Dedifferentiated amniotic fluid mesenchymal stem cell (primary cell): Measurements from ENCODE around the gene GNPTAB.
"Not testable (repeated sequence)": the region's sequence is repeated elsewhere in the genome, so short reads cannot be mapped to it uniquely, and the experiment has no call there.

ENCODE experiments used
- DNase-seq: peaks from one replicate; pipeline ENCODE4 v3.0.0-alpha.2; 2016; ENCODE audit errors: extremely low spot score

The GNPTAB gene

GRCh38 chr12:101852998-101853397 lies 22.2 kb upstream of the GNPTAB start:
- no peak for DNase-seq

- no peak for DNase-seq
Measured at GRCh38 chr12:101850199-101850598, 19.4 kb upstream of the GNPTAB start.

GRCh38 chr12:101847325-101847724 lies 16.6 kb upstream of the GNPTAB start:
- no peak for DNase-seq

GRCh38 chr12:101845137-101845711 lies 14.5 kb upstream of the GNPTAB start:
- no peak for DNase-seq

GRCh38 chr12:101841069-101841468 lies 10.3 kb upstream of the GNPTAB start:
- DNase-seq, result no peak

- DNase-seq, result peak; percentile 75
Measured at GRCh38 chr12:101839324-101840283, 8.8 kb upstream of the GNPTAB start.

GRCh38 chr12:101838628-101839323 lies 8.0 kb upstream of the GNPTAB start:
- DNase-seq, result no peak

- no peak for DNase-seq
Measured at GRCh38 chr12:101832030-101832429, 1.3 kb upstream of the GNPTAB start.

GRCh38 chr12:101829639-101830366 lies 956 bp downstream of the GNPTAB start:
- no peak for DNase-seq

GRCh38 chr12:101828463-101829196 lies 2.1 kb downstream of the GNPTAB start:
- DNase-seq, result no peak

- no peak for DNase-seq
Measured at GRCh38 chr12:101826766-101827368, 3.9 kb downstream of the GNPTAB start.

- no peak for DNase-seq
Measured at GRCh38 chr12:101824831-101825230, 5.9 kb downstream of the GNPTAB start.

- DNase-seq, result peak; percentile 21
Measured at GRCh38 chr12:101823891-101824290, 6.9 kb downstream of the GNPTAB start.

GRCh38 chr12:101823039-101823438 lies 7.7 kb downstream of the GNPTAB start:
- DNase-seq, result no peak

- DNase-seq, result no peak
Measured at GRCh38 chr12:101819467-101819866, 11.3 kb downstream of the GNPTAB start.

- not testable (repeated sequence) for DNase-seq
Measured at GRCh38 chr12:101818689-101819088, 12.1 kb downstream of the GNPTAB start.

- peak; percentile 16 for DNase-seq
Measured at GRCh38 chr12:101813117-101813516, 17.6 kb downstream of the GNPTAB start.

- not testable (repeated sequence) for DNase-seq
Measured at GRCh38 chr12:101812716-101813115, 18.0 kb downstream of the GNPTAB start.

GRCh38 chr12:101811342-101811741 lies 19.4 kb downstream of the GNPTAB start:
- DNase-seq, result not testable (repeated sequence)

- no peak for DNase-seq
Measured at GRCh38 chr12:101809208-101809607, 21.6 kb downstream of the GNPTAB start.

GRCh38 chr12:101806265-101806664 lies 24.5 kb downstream of the GNPTAB start:
- no peak for DNase-seq
